Uterus (tissue), 2 donors: ENCODE data around the gene EFNB3.

ENCODE experiments used
- POLR2A ChIP-seq, 2 donors: fragments of 450-650 bp; IDR thresholded peaks; one replicate each; pipeline ENCODE4 v1.6.1; 2016; ENCODE audit warnings: antibody characterized with exemption in 2 of 2, mild to moderate bottlenecking in 1 of 2, moderate library complexity in 1 of 2
- TF ChIP-seq, protein P1 (sequence below), 4 experiments: fragments of 200-600 bp in 2 of 4; fragments of 450-650 bp in 2 of 4; sonication (generic) in 2 of 4; IDR thresholded peaks; one replicate each; pipeline ENCODE4 v1.5.1; 2016 to 2019; ENCODE audit warnings: antibody characterized with exemption in 4 of 4, mild to moderate bottlenecking in 2 of 4, moderate library complexity in 1 of 4

DNA sequence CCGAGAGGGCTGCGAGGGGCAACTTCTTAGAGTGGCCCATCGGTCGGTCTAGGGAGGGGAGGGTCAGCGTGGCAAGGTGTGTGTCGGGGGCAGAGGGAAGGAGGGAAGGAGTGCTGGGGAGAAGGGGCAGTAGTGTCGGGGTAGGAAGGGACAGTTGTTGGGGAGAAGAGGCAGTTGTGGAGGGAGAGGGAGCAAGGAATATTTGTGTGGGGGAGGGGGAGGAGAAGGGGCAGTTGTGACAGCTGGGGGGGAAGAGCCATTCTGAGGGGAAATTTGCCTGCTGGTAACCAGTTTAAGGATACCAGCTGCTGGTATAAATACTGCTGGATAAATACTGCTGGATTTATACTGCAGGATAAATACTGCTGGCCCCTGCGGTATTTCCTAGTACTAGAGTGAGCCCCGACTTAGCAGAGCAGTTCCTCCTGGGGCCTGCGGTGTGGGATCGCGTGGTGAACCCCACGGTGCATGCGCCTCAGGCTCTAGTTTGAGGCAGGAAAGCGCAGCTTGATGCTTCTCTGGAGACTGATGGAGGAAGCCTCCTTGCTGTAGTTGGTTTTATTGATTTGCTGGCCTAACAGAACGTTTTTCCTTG lies 12.9 kb downstream of the EFNB3 start:
- TF ChIP-seq POLR2A (IDR thresholded peaks at IDR 0.05), result no peak
- TF ChIP-seq, protein P1, sequence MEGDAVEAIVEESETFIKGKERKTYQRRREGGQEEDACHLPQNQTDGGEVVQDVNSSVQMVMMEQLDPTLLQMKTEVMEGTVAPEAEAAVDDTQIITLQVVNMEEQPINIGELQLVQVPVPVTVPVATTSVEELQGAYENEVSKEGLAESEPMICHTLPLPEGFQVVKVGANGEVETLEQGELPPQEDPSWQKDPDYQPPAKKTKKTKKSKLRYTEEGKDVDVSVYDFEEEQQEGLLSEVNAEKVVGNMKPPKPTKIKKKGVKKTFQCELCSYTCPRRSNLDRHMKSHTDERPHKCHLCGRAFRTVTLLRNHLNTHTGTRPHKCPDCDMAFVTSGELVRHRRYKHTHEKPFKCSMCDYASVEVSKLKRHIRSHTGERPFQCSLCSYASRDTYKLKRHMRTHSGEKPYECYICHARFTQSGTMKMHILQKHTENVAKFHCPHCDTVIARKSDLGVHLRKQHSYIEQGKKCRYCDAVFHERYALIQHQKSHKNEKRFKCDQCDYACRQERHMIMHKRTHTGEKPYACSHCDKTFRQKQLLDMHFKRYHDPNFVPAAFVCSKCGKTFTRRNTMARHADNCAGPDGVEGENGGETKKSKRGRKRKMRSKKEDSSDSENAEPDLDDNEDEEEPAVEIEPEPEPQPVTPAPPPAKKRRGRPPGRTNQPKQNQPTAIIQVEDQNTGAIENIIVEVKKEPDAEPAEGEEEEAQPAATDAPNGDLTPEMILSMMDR (IDR thresholded peaks at IDR 0.05), result no peak
